Panc1 (cell line): ENCODE data around the gene GPR135. TPM values are rescaled to one million over a fixed set of nuclear protein-coding genes. Genes with fewer than 3 reads are reported as not detected.

Experiments used
- ATAC-seq: fragments of 200-7000 bp; cut with Tn5 transposase; 2 replicates; pipeline ENCODE4 v1.9.1; 2020; ENCODE audit warnings: mild to moderate bottlenecking, moderate library complexity
- BruUV-seq: library from RNA; stranded (reverse); fragments of 400-500 nt; replicated peaks from 2 replicates; lab custom pipeline; 2021; lab: Mats Ljungman, UMichigan
- CTCF ChIA-PET: fragments of 300-600 bp; sonication (Branson Sonifier 250); formaldehyde crosslinking; loops from one replicate; lab custom pipeline; 2022; ENCODE audit warnings: antibody characterized with exemption; lab: Charles Lee
- POLR2A ChIA-PET: fragments of 300-600 bp; sonication (Branson Sonifier 250); formaldehyde crosslinking; loops from one replicate; lab custom pipeline; 2022; ENCODE audit warnings: antibody characterized with exemption; lab: Charles Lee
- DNase-seq: peaks from one replicate; pipeline ENCODE4 v3.0.0-alpha.2; 2010; ENCODE audit warnings: low read depth, low spot score
- H3K27ac ChIP-seq: 2 replicates; pipeline ENCODE4 v1.5.1; 2011; ENCODE audit warnings: mild to moderate bottlenecking, low read length, inconsistent platforms
- H3K27me3 ChIP-seq: fragments of 200-500 bp; sonication (Bioruptor generic); 2 replicates; pipeline ENCODE4 v1.6.0; 2014; ENCODE audit warnings: low read length, inconsistent platforms; ENCODE audit not compliant: control insufficient read depth, insufficient read depth
- H3K36me3 ChIP-seq: fragments of 200-500 bp; sonication (Bioruptor generic); 2 replicates; pipeline ENCODE4 v1.5.1; 2014; ENCODE audit warnings: inconsistent platforms, mild to moderate bottlenecking, low read length, moderate library complexity; ENCODE audit not compliant: control insufficient read depth, insufficient read depth
- H3K4me1 ChIP-seq: 2 replicates; pipeline ENCODE4 v1.5.1; 2011; ENCODE audit warnings: inconsistent platforms, mild to moderate bottlenecking, low read length, moderate library complexity; ENCODE audit not compliant: control insufficient read depth, insufficient read depth
- H3K4me3 ChIP-seq, 2 experiments: 2 replicates each; pipeline ENCODE4 v1.5.1; 2011 to 2012; ENCODE audit warnings: low read depth in 2 of 2, low read length in 2 of 2, mild to moderate bottlenecking in 2 of 2, inconsistent platforms in 1 of 2, moderate library complexity in 1 of 2
- H3K9me3 ChIP-seq: fragments of 200-500 bp; sonication (Bioruptor generic); 2 replicates; pipeline ENCODE4 v1.5.1; 2014; ENCODE audit warnings: low read depth, mild to moderate bottlenecking, inconsistent platforms, low read length, moderate library complexity; ENCODE audit not compliant: control insufficient read depth, insufficient read depth
- POLR2AphosphoS5 ChIP-seq: IDR thresholded peaks from 2 replicates; pipeline ENCODE4 v1.6.1; 2012; ENCODE audit warnings: mild to moderate bottlenecking, low read depth, low read length, moderate library complexity
- REST ChIP-seq, 2 experiments: IDR thresholded peaks; 2 replicates each; pipeline ENCODE4 v1.6.1; 2011 to 2012; ENCODE audit warnings: low read depth in 2 of 2, control low read depth in 1 of 2, low read length in 1 of 2, mild to moderate bottlenecking in 1 of 2, moderate library complexity in 1 of 2; ENCODE audit not compliant: insufficient read depth in 1 of 2
- SIN3A ChIP-seq: IDR thresholded peaks from 2 replicates; pipeline ENCODE4 v1.6.1; 2012; ENCODE audit warnings: low read depth, mild to moderate bottlenecking, low read length, moderate library complexity, borderline replicate concordance; ENCODE audit not compliant: insufficient read depth
- TCF7L2 ChIP-seq: IDR thresholded peaks from 2 replicates; pipeline ENCODE4 v1.6.1; 2011; ENCODE audit warnings: mild to moderate bottlenecking, low read depth, low read length, inconsistent platforms
- in situ Hi-C: cut with HindIII; loops from 2 replicates; pipeline ENCODE4 v1.10.0; 2016; ENCODE audit warnings: low sequenced_read_pairs, low pct_unique_long_range_greater_than_20kb
- intact Hi-C: fragments of 100-400 bp; cut with micrococcal nuclease; formaldehyde crosslinking; loops from one replicate; pipeline ENCODE4 v1.10.0; 2022; ENCODE audit not compliant: unreplicated experiment
- total RNA-seq: library from RNA; stranded (reverse); gene quantifications from one replicate; pipeline ENCODE4 v1.2.1, GENCODE V29; 2021; ENCODE audit not compliant: unreplicated experiment
- TF ChIP-seq, protein P1 (sequence below): fragments of 450-650 bp; IDR thresholded peaks from 2 replicates; pipeline ENCODE4 v1.5.1; 2017; ENCODE audit warnings: mild to moderate bottlenecking

Gene GPR135
- total RNA-seq, 1 experiment from 2014 or later: 3.1 TPM

- POLR2A ChIA-PET: no interaction called here
- no peaks in the 10 kb centered on the region for H3K9me3 ChIP-seq
- no peaks in the 10 kb centered on the region for H3K4me1 ChIP-seq
Observed at GRCh38 chr14:59463787-59464485, 1.2 kb downstream of the GPR135 start.

GRCh38 chr14:59461891-59462290, 3.3 kb downstream of the GPR135 start:
- no peaks in the 10 kb centered on the region for H3K9me3 ChIP-seq
- POLR2A ChIA-PET: no interaction called here
- CTCF ChIA-PET: no interaction called here
- DNase-seq (no peak), ATAC-seq (no peak)
- intact Hi-C loops: no loop called here
- H3K36me3 ChIP-seq: peaks cover 7% of the 10 kb centered on the region; the same call in 1 of the 2 replicates
- H3K27ac ChIP-seq: no peak overlapping the region
- TF ChIP-seq SIN3A (no peak), POLR2AphosphoS5 (no peak), TCF7L2 (no peak), REST (IDR thresholded peaks at IDR 0.05; ENCODE audit: insufficient read depth in 1 of 2, low read depth in 2 of 2, low read length in 1 of 2) (no peak)
- TF ChIP-seq, protein P1, sequence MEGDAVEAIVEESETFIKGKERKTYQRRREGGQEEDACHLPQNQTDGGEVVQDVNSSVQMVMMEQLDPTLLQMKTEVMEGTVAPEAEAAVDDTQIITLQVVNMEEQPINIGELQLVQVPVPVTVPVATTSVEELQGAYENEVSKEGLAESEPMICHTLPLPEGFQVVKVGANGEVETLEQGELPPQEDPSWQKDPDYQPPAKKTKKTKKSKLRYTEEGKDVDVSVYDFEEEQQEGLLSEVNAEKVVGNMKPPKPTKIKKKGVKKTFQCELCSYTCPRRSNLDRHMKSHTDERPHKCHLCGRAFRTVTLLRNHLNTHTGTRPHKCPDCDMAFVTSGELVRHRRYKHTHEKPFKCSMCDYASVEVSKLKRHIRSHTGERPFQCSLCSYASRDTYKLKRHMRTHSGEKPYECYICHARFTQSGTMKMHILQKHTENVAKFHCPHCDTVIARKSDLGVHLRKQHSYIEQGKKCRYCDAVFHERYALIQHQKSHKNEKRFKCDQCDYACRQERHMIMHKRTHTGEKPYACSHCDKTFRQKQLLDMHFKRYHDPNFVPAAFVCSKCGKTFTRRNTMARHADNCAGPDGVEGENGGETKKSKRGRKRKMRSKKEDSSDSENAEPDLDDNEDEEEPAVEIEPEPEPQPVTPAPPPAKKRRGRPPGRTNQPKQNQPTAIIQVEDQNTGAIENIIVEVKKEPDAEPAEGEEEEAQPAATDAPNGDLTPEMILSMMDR: no peak
- in situ Hi-C loops: no loop called here
- no peaks in the 10 kb centered on the region for H3K27me3 ChIP-seq
- no peaks in the 10 kb centered on the region for H3K4me1 ChIP-seq
- BruUV-seq: no TSS peak
- no peak overlapping the region for H3K4me3 ChIP-seq

More at GRCh38 chr14:59463787-59464485, 1.2 kb downstream of the GPR135 start:
- H3K27me3 ChIP-seq: no peaks in the 10 kb centered on the region
- no peak overlapping the region for H3K4me3 ChIP-seq
- CTCF ChIA-PET: no interaction called here
- no peak overlapping the region for H3K27ac ChIP-seq
- peaks cover 11% of the 10 kb centered on the region; the same call in 1 of the 2 replicates for H3K36me3 ChIP-seq
- intact Hi-C loops: no loop called here
- TF ChIP-seq, protein P1: no peak
- TF ChIP-seq REST (IDR thresholded peaks at IDR 0.05; ENCODE audit: insufficient read depth in 1 of 2, low read depth in 2 of 2, low read length in 1 of 2) (no peak), TCF7L2 (no peak), SIN3A (no peak), POLR2AphosphoS5 (no peak)
- DNase-seq: no peak
- no peak for ATAC-seq
- in situ Hi-C loops: no loop called here
- no TSS peak for BruUV-seq
